IMR-90 (cell line): Measurements from ENCODE around the gene ADGRA1. TPM values are rescaled to one million over a fixed set of nuclear protein-coding genes. Genes with fewer than 3 reads are reported as not detected.

Experiments
- ATAC-seq: fragments of 200-7000 bp; cut with Tn5 transposase; 2 replicates; pipeline ENCODE4 v1.9.1; 2020; ENCODE audit warnings: low read depth, mild to moderate bottlenecking, moderate library complexity
- BruUV-seq: library from RNA; stranded (reverse); fragments of 400-500 nt; replicated peaks from 2 replicates; lab custom pipeline; 2021; lab: Mats Ljungman, UMichigan
- CTCF ChIA-PET: fragments of 300-600 bp; formaldehyde crosslinking; extraction: SDS; loops from one replicate; lab custom pipeline; 2021; ENCODE audit warnings: antibody characterized with exemption; lab: Yijun Ruan, JAX
- POLR2A ChIA-PET: fragments of 300-600 bp; sonication (Branson Sonifier 250); formaldehyde crosslinking; loops from one replicate; lab custom pipeline; 2022; ENCODE audit warnings: antibody characterized with exemption; ENCODE audit not compliant: unreplicated experiment; lab: Charles Lee
- DNase-seq: peaks from one replicate; pipeline ENCODE4 v3.0.0; 2013
- H2AFZ ChIP-seq: replicated peaks from 2 replicates; pipeline ENCODE3; 2013; ENCODE audit warnings: low read length, mild to moderate bottlenecking; ENCODE audit not compliant: poor library complexity
- H2AK5ac ChIP-seq: 2 replicates; pipeline ENCODE4 v1.6.1; 2013; ENCODE audit warnings: low read depth, low read length, inconsistent platforms
- H2AK9ac ChIP-seq: replicated peaks from 2 replicates; pipeline ENCODE3; 2013; ENCODE audit warnings: mild to moderate bottlenecking, low read depth, low read length, moderate library complexity; ENCODE audit not compliant: poor library complexity
- H2BK120ac ChIP-seq: 2 replicates; pipeline ENCODE4 v1.6.1; 2013; ENCODE audit warnings: low read depth, low read length, inconsistent platforms
- H2BK15ac ChIP-seq: 3 replicates; pipeline ENCODE4 v1.6.1; 2013; ENCODE audit warnings: low read depth, low read length, inconsistent platforms
- H2BK20ac ChIP-seq: 2 replicates; pipeline ENCODE4 v1.6.1; 2013; ENCODE audit warnings: low read depth, mild to moderate bottlenecking, inconsistent platforms, low read length, moderate library complexity
- H2BK5ac ChIP-seq: 2 replicates; pipeline ENCODE4 v1.6.1; 2013; ENCODE audit warnings: mild to moderate bottlenecking, low read depth, low read length, inconsistent platforms; ENCODE audit not compliant: poor library complexity, severe bottlenecking
- H3K14ac ChIP-seq: replicated peaks from 2 replicates; pipeline ENCODE4 v1.6.1; 2013; ENCODE audit warnings: low read depth, low read length, inconsistent platforms
- H3K18ac ChIP-seq: 2 replicates; pipeline ENCODE4 v1.6.1; 2013; ENCODE audit warnings: low read depth, low read length, control low read depth
- H3K23ac ChIP-seq: 2 replicates; pipeline ENCODE4 v1.6.1; 2013; ENCODE audit warnings: low read depth, low read length, inconsistent platforms
- H3K27ac ChIP-seq: 2 replicates; pipeline ENCODE4 v1.5.1; 2013; ENCODE audit warnings: mild to moderate bottlenecking, control low read depth, low read length; ENCODE audit not compliant: insufficient read depth
- H3K27me3 ChIP-seq: 2 replicates; pipeline ENCODE4 v1.6.1; 2013; ENCODE audit warnings: low read length; ENCODE audit not compliant: control insufficient read depth, insufficient read depth
- H3K36me3 ChIP-seq: 2 replicates; pipeline ENCODE4 v1.6.1; 2013; ENCODE audit warnings: low read length, mixed read lengths; ENCODE audit not compliant: control insufficient read depth, insufficient read depth
- H3K4ac ChIP-seq: 2 replicates; pipeline ENCODE4 v1.6.1; 2013; ENCODE audit warnings: low read depth, low read length, inconsistent platforms
- H3K4me1 ChIP-seq: 2 replicates; pipeline ENCODE4 v1.6.1; 2013; ENCODE audit warnings: low read length, mixed read lengths; ENCODE audit not compliant: control insufficient read depth, insufficient read depth
- H3K4me2 ChIP-seq: 2 replicates; pipeline ENCODE4 v1.6.1; 2013; ENCODE audit warnings: low read depth, mild to moderate bottlenecking, control low read depth, low read length, moderate library complexity
- H3K4me3 ChIP-seq: 2 replicates; pipeline ENCODE4 v1.5.1; 2013; ENCODE audit warnings: low read depth, mild to moderate bottlenecking, control low read depth, low read length, moderate library complexity; ENCODE audit not compliant: insufficient read depth
- H3K56ac ChIP-seq: 2 replicates; pipeline ENCODE4 v1.6.1; 2013; ENCODE audit warnings: low read length, inconsistent platforms; ENCODE audit not compliant: insufficient read depth; ENCODE audit errors: extremely low read depth
- H3K79me1 ChIP-seq, 2 experiments: 2 replicates each; pipeline ENCODE4 v1.6.1; 2013; ENCODE audit warnings: low read length in 2 of 2, inconsistent platforms in 1 of 2, low read depth in 1 of 2
- H3K9ac ChIP-seq: 2 replicates; pipeline ENCODE4 v1.6.1; 2013; ENCODE audit warnings: low read depth, low read length, control low read depth
- H3K9me1 ChIP-seq: 2 replicates; pipeline ENCODE4 v1.6.1; 2013; ENCODE audit warnings: low read length, inconsistent platforms; ENCODE audit not compliant: insufficient read depth
- H3K9me3 ChIP-seq: 2 replicates; pipeline ENCODE4 v1.6.1; 2013; ENCODE audit warnings: low read length; ENCODE audit not compliant: control insufficient read depth, insufficient read depth
- H4K20me1 ChIP-seq: 2 replicates; pipeline ENCODE4 v1.6.1; 2013; ENCODE audit warnings: low read length, inconsistent platforms; ENCODE audit not compliant: insufficient read depth
- H4K5ac ChIP-seq: 2 replicates; pipeline ENCODE4 v1.6.1; 2013; ENCODE audit warnings: mild to moderate bottlenecking, low read depth, low read length, control low read depth
- H4K8ac ChIP-seq, 2 experiments: 2 replicates each; pipeline ENCODE4 v1.6.1; 2013; ENCODE audit warnings: low read depth in 2 of 2, low read length in 2 of 2, control low read depth in 1 of 2, inconsistent platforms in 1 of 2
- H4K91ac ChIP-seq: 2 replicates; pipeline ENCODE4 v1.6.1; 2013; ENCODE audit warnings: low read depth, low read length, inconsistent platforms; ENCODE audit not compliant: insufficient read depth
- NFE2L2 ChIP-seq: fragments of 150-350 bp; IDR thresholded peaks from 2 replicates; pipeline ENCODE4 v1.6.1; 2016; ENCODE audit warnings: low read depth, mild to moderate bottlenecking, low read length
- whole genome bisulfite sequencing, 2 experiments: methylation state at CpG; one replicate each; pipeline versions ENCODE4 v1.1.5 to v1.1.7; 2013; ENCODE audit warnings: missing lambda C conversion rate in 2 of 2; ENCODE audit not compliant: insufficient read length in 1 of 2; ENCODE audit errors: extremely low coverage in 2 of 2; 5-methylcytosine and 5-hydroxymethylcytosine counted together
- dilution Hi-C: fragments of 300-500 bp; cut with HindIII; formaldehyde crosslinking; loops from one replicate; pipeline ENCODE4 v1.14.3; 2018; ENCODE audit warnings: low sequenced_read_pairs; ENCODE audit not compliant: unreplicated experiment
- in situ Hi-C: fragments of 300-500 bp; cut with MboI; formaldehyde crosslinking; loops from 3 replicates; pipeline ENCODE4 v1.14.3; 2019; ENCODE audit warnings: low sequenced_read_pairs, inconsistent platforms, mixed read lengths
- intact Hi-C: fragments of 100-400 bp; cut with micrococcal nuclease; formaldehyde crosslinking; loops from 2 replicates; pipeline ENCODE4 v1.10.0; 2022
- polyA plus RNA-seq, 3 experiments: library from polyadenylated mRNA; depleted of rRNA; stranded (reverse); fragments of >200 nt; gene quantifications; 2 replicates each; pipeline ENCODE4 v1.2.3, GENCODE V29; 2012; ENCODE audit warnings: low replicate concordance in 1 of 3
- total RNA-seq: library from RNA; depleted of rRNA; stranded (reverse); fragments of >200 nt; gene quantifications from 2 replicates; pipeline ENCODE4 v1.2.3, GENCODE V29; 2012

ADGRA1 gene
- total and polyA plus RNA-seq, 2 of the 4 experiments (the other 2 are of a cell fraction): not detected

- no peak for TF ChIP-seq NFE2L2
- in situ Hi-C loops (no loop called here), dilution Hi-C loops (no loop called here), intact Hi-C loops (no loop called here)
- H3K56ac ChIP-seq: no peak overlapping the region
- no peak overlapping the region for H2AK5ac ChIP-seq
- H2BK15ac ChIP-seq: no peak overlapping the region
- no peak overlapping the region for H3K4me2 ChIP-seq
- ChIA-PET CTCF (interaction anchor here (1.4 kb wide), 1 partner anchor 462 kb away, joined by 3 read pairs; no protein-coding TSS in a partner anchor), POLR2A (interaction anchor here (0.5 kb wide), 1 partner anchor 101 kb away, joined by 5 read pairs; no protein-coding TSS in a partner anchor)
- no peak for ATAC-seq
- H3K4me1 ChIP-seq: no peaks in the 10 kb centered on the region
- 59% methylated on average over 15 of the region's 23 CpGs; no CpG with 5 or more reads in 1 of the 2 experiments for WGBS, 2 experiments
- H4K8ac ChIP-seq: no peak overlapping the region
- H3K9me3 ChIP-seq: peaks cover 8% of the 10 kb centered on the region; the same call in 1 of the 2 replicates
- no peak overlapping the region for H3K18ac ChIP-seq
- H2AK9ac ChIP-seq: no peak overlapping the region
- no peaks in the 10 kb centered on the region for H3K36me3 ChIP-seq
- H3K79me1 ChIP-seq: no peaks in the 10 kb centered on the region
- H4K20me1 ChIP-seq: no peaks in the 10 kb centered on the region
- H4K5ac ChIP-seq: no peak overlapping the region
- BruUV-seq: no TSS peak
- H3K9me1 ChIP-seq: no peaks in the 10 kb centered on the region
- no peak overlapping the region for H3K14ac ChIP-seq
- H3K27ac ChIP-seq: no peak overlapping the region
- no peak overlapping the region for H2BK20ac ChIP-seq
- no peaks in the 10 kb centered on the region; the same call in 1 of the 2 replicates for H3K27me3 ChIP-seq
- no peak overlapping the region for H3K23ac ChIP-seq
- no peak for DNase-seq
- H3K4ac ChIP-seq: no peak overlapping the region
- no peak overlapping the region for H4K91ac ChIP-seq
- no peak overlapping the region for H2BK5ac ChIP-seq
- no peak overlapping the region for H3K4me3 ChIP-seq
- H3K9ac ChIP-seq: no peak overlapping the region
- no peak overlapping the region for H2BK120ac ChIP-seq
- H2AFZ ChIP-seq: no peak overlapping the region
Measured at GRCh38 chr10:133123746-133124356, 36.1 kb downstream of the ADGRA1 start.
